A549 (cell line): Measurements from ENCODE around the gene PDCD6IP.

Source experiments
- CHD2 ChIP-seq: fragments of 150-350 bp; IDR thresholded peaks from 2 replicates; pipeline ENCODE4 v1.6.1; 2014; ENCODE audit warnings: low read length; ENCODE audit not compliant: partially characterized antibody
- CTCF ChIP-seq: fragments of >200 bp; sonication (Bioruptor Twin); formaldehyde crosslinking; IDR thresholded peaks from 3 replicates; pipeline ENCODE4 v1.5.1; 2016
- EP300 ChIP-seq, 2 experiments: fragments of >200 bp; sonication (Bioruptor Twin); formaldehyde crosslinking; IDR thresholded peaks; 2 replicates in 1 of 2; 3 replicates in 1 of 2; pipeline ENCODE4 v1.6.1; 2016 to 2017
- MAX ChIP-seq: IDR thresholded peaks from 2 replicates; pipeline ENCODE4 v1.6.1; 2012
- NPAS2 ChIP-seq: fragments of 250-450 bp; sonication (Bioruptor Pico); IDR thresholded peaks from 2 replicates; pipeline ENCODE4 v1.8.0; 2022; ENCODE audit warnings: mild to moderate bottlenecking, moderate library complexity, borderline replicate concordance
- POLR2A ChIP-seq: IDR thresholded peaks from 2 replicates; pipeline ENCODE4 v1.6.1; 2012; ENCODE audit warnings: mild to moderate bottlenecking, low read length
- POLR2AphosphoS2 ChIP-seq: conservative IDR thresholded peaks from 2 replicates; pipeline ENCODE4 v1.6.1; 2012; ENCODE audit warnings: low read length, improper control_type of control experiment, inconsistent platforms
- SMC3 ChIP-seq: fragments of >200 bp; sonication (Bioruptor Twin); formaldehyde crosslinking; IDR thresholded peaks from 3 replicates; pipeline ENCODE4 v1.6.1; 2018; ENCODE audit warnings: inconsistent platforms
- SREBF2 ChIP-seq: fragments of 450-650 bp; IDR thresholded peaks from 2 replicates; pipeline ENCODE4 v1.6.1; 2014; ENCODE audit warnings: mild to moderate bottlenecking, moderate library complexity

- TF ChIP-seq CTCF: no peak
- no peak for TF ChIP-seq SMC3
- TF ChIP-seq CHD2: no peak
- no peak for TF ChIP-seq POLR2A
- TF ChIP-seq MAX: no peak
- no peak for TF ChIP-seq SREBF2
- TF ChIP-seq NPAS2: no peak
- TF ChIP-seq EP300 (IDR thresholded peaks at IDR 0.05): no peak
- no peak for TF ChIP-seq POLR2AphosphoS2
Measured at GRCh38 chr3:33886015-33886414, 87.6 kb downstream of the PDCD6IP start.
